DOHH2 (cell line): Measurements from ENCODE around the gene NUDT19.

Experiments
- H3F3A ChIP-seq: fragments of 200-600 bp; sonication (generic), shearing (Covaris generic); 2 replicates; pipeline ENCODE4 v1.6.0; 2016; ENCODE audit warnings: antibody characterized with exemption, mild to moderate bottlenecking; ENCODE audit not compliant: control insufficient read depth, insufficient read depth
- H3K27ac ChIP-seq: fragments of 200-600 bp; sonication (generic); 2 replicates; pipeline ENCODE4 v1.5.1; 2014; ENCODE audit warnings: low read depth, mild to moderate bottlenecking, low read length, moderate library complexity
- H3K27me3 ChIP-seq: fragments of 200-600 bp; sonication (generic); 2 replicates; pipeline ENCODE4 v1.6.1; 2014; ENCODE audit warnings: mild to moderate bottlenecking, low read length, mixed read lengths; ENCODE audit not compliant: control insufficient read depth
- H3K36me3 ChIP-seq: fragments of 200-600 bp; sonication (generic); 2 replicates; pipeline ENCODE4 v1.6.1; 2014; ENCODE audit warnings: mild to moderate bottlenecking, low read length, moderate library complexity, mixed read lengths; ENCODE audit not compliant: control insufficient read depth
- H3K4me1 ChIP-seq: fragments of 200-600 bp; sonication (generic); 2 replicates; pipeline ENCODE4 v1.6.1; 2014; ENCODE audit warnings: mild to moderate bottlenecking, low read length, mixed read lengths; ENCODE audit not compliant: control insufficient read depth
- H3K4me2 ChIP-seq: fragments of 200-600 bp; sonication (generic); 2 replicates; pipeline ENCODE4 v1.6.0; 2014; ENCODE audit warnings: mild to moderate bottlenecking, low read length, moderate library complexity
- H3K4me3 ChIP-seq: fragments of 200-600 bp; sonication (generic); 2 replicates; pipeline ENCODE4 v1.5.1; 2014; ENCODE audit warnings: mild to moderate bottlenecking, low read length, mixed read lengths
- H3K79me2 ChIP-seq: fragments of 200-600 bp; sonication (generic); 2 replicates; pipeline ENCODE4 v1.6.1; 2014; ENCODE audit warnings: mild to moderate bottlenecking, low read length, mixed read lengths; ENCODE audit not compliant: control insufficient read depth
- H3K9me2 ChIP-seq: fragments of 200-600 bp; sonication (generic); replicated peaks from 2 replicates; pipeline ENCODE4 v1.6.1; 2014; ENCODE audit warnings: mild to moderate bottlenecking, low read length, mixed read lengths; ENCODE audit not compliant: control insufficient read depth
- H3K9me3 ChIP-seq: fragments of 200-600 bp; sonication (generic); 2 replicates; pipeline ENCODE4 v1.6.1; 2014; ENCODE audit warnings: antibody characterized with exemption, low read length, mixed read lengths; ENCODE audit not compliant: control insufficient read depth, insufficient read depth
- H4K20me1 ChIP-seq: fragments of 200-600 bp; sonication (generic); 2 replicates; pipeline ENCODE4 v1.6.0; 2014; ENCODE audit warnings: low read depth, mild to moderate bottlenecking, antibody characterized with exemption, low read length, moderate library complexity; ENCODE audit not compliant: control insufficient read depth, insufficient read depth
- EZH2phosphoT487 ChIP-seq: fragments of 200-600 bp; sonication (generic); IDR thresholded peaks from 2 replicates; pipeline ENCODE4 v1.6.1; 2017; ENCODE audit warnings: borderline replicate concordance, mild to moderate bottlenecking, antibody characterized with exemption, low read length, moderate library complexity, mixed read lengths
- TF ChIP-seq, protein P1 (sequence below): fragments of 200-600 bp; sonication (generic); IDR thresholded peaks from one replicate; pipeline ENCODE4 v1.5.1; 2014; ENCODE audit warnings: antibody characterized with exemption, mild to moderate bottlenecking, low read depth, low read length; ENCODE audit not compliant: poor library complexity, severe bottlenecking

Gene NUDT19

DNA sequence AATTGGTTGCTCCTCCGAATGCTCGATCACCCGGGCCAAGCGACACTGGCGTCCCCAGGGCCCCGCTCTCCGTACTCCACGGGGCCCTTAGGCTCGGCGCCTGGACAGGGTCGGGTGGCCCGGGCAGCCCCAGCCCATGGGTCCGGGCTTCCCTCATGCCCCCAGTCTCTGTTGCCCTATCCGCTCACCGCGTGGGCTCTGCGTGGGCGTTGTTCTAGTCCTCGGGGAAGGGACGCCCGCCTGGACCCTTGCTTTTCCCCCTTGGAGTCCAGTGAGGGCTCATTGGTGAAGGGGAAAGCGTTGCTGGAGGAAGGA, 29.3 kb downstream of the NUDT19 start:
- no peaks in the 10 kb centered on the region; the same call in 1 of the 2 replicates for H3F3A ChIP-seq
- no peaks in the 10 kb centered on the region for H4K20me1 ChIP-seq
- no peaks in the 10 kb centered on the region for H3K36me3 ChIP-seq
- no peak overlapping the region for H3K4me3 ChIP-seq
- H3K9me2 ChIP-seq, result no peaks in the 10 kb centered on the region
- no peak overlapping the region for H3K27ac ChIP-seq
- no peaks in the 10 kb centered on the region for H3K9me3 ChIP-seq
- TF ChIP-seq, protein P1, sequence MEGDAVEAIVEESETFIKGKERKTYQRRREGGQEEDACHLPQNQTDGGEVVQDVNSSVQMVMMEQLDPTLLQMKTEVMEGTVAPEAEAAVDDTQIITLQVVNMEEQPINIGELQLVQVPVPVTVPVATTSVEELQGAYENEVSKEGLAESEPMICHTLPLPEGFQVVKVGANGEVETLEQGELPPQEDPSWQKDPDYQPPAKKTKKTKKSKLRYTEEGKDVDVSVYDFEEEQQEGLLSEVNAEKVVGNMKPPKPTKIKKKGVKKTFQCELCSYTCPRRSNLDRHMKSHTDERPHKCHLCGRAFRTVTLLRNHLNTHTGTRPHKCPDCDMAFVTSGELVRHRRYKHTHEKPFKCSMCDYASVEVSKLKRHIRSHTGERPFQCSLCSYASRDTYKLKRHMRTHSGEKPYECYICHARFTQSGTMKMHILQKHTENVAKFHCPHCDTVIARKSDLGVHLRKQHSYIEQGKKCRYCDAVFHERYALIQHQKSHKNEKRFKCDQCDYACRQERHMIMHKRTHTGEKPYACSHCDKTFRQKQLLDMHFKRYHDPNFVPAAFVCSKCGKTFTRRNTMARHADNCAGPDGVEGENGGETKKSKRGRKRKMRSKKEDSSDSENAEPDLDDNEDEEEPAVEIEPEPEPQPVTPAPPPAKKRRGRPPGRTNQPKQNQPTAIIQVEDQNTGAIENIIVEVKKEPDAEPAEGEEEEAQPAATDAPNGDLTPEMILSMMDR, result no peak
- no peak for TF ChIP-seq EZH2phosphoT487
- no peak overlapping the region for H3K4me2 ChIP-seq
- H3K79me2 ChIP-seq, result no peaks in the 10 kb centered on the region
- H3K4me1 ChIP-seq, result no peaks in the 10 kb centered on the region
- H3K27me3 ChIP-seq, result no peaks in the 10 kb centered on the region

DNA sequence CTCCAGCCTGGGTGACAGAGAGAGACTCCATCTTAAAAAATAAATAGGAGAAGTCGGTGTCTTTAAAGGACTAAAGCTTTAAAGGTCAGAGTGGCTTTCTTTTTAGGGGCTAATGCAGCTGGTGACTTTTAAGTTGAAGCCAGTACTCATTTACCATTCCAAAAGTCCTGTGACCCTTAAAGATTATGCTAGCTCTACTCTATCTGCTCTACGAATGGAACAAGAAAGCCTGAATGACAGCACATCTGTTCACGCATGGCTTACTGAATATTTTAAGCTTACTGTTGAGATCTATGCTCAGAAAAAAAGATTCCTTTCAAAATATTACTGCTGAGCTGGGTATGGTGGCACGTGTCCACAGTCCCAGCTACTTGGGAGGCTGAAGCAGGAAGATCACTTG, 44.3 kb downstream of the NUDT19 start:
- H4K20me1 ChIP-seq, result no peaks in the 10 kb centered on the region
- TF ChIP-seq EZH2phosphoT487, result no peak
- TF ChIP-seq, protein P1, result no peak
- H3K9me3 ChIP-seq, result no peaks in the 10 kb centered on the region
- H3K4me1 ChIP-seq, result no peaks in the 10 kb centered on the region
- H3F3A ChIP-seq, result no peaks in the 10 kb centered on the region
- H3K27ac ChIP-seq, result no peak overlapping the region
- H3K27me3 ChIP-seq, result no peaks in the 10 kb centered on the region
- H3K9me2 ChIP-seq, result no peaks in the 10 kb centered on the region
- H3K4me2 ChIP-seq, result no peak overlapping the region
- H3K4me3 ChIP-seq, result no peak overlapping the region
- H3K79me2 ChIP-seq, result no peaks in the 10 kb centered on the region
- H3K36me3 ChIP-seq, result no peaks in the 10 kb centered on the region

DNA sequence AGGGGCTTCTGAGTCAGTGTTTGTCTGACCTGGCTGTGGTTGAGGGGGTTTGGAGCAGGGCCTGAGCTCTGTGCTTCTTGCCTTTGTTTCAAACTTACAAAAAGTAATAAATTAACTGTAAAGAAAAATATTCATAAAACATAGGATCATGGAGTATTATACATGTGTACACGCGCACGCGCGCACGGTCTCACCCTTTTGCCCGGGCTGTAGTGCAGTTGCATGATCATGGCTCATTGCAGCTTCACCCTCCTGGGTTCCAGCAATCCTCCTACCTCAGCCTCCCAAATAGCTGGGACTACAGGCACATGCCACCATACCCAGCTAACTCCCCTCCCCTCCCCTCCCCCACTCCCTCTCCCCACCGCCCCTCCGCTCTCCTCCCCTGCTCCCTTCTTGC, 51.4 kb downstream of the NUDT19 start:
- TF ChIP-seq EZH2phosphoT487, result no peak
- TF ChIP-seq, protein P1, result no peak
- no peak overlapping the region for H3K4me2 ChIP-seq
- no peaks in the 10 kb centered on the region for H4K20me1 ChIP-seq
- no peaks in the 10 kb centered on the region for H3K79me2 ChIP-seq
- no peak overlapping the region for H3K27ac ChIP-seq
- H3K9me2 ChIP-seq, result no peaks in the 10 kb centered on the region
- no peaks in the 10 kb centered on the region for H3K36me3 ChIP-seq
- H3K9me3 ChIP-seq, result no peaks in the 10 kb centered on the region
- no peaks in the 10 kb centered on the region for H3K4me1 ChIP-seq
- no peaks in the 10 kb centered on the region for H3F3A ChIP-seq
- peaks cover 6% of the 10 kb centered on the region for H3K27me3 ChIP-seq
- H3K4me3 ChIP-seq, result no peak overlapping the region

DNA sequence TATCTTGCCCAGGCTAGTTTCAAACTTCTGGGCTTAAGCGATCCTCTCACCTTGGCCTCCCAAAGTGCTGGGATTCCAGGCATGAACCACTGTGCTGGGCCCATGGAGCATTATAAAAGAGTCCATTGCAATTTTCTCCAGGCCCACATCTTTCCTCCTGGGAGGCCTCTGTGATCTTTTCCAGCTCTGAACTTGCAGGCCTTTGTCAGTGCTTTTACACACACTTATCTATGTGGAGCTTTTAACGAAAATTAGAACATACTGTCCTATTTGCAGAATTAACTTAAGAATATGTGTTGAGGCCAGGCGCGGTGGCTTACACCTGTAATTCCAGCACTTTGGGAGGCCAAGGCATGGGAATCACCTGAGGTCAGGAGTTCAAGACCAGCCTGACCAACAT, 51.8 kb downstream of the NUDT19 start:
- no peaks in the 10 kb centered on the region for H3K79me2 ChIP-seq
- H3F3A ChIP-seq, result no peaks in the 10 kb centered on the region
- peaks cover 8% of the 10 kb centered on the region for H3K27me3 ChIP-seq
- H3K4me1 ChIP-seq, result no peaks in the 10 kb centered on the region
- no peak for TF ChIP-seq EZH2phosphoT487
- TF ChIP-seq, protein P1, result no peak
- no peak overlapping the region for H3K27ac ChIP-seq
- H3K9me2 ChIP-seq, result no peaks in the 10 kb centered on the region
- H3K36me3 ChIP-seq, result no peaks in the 10 kb centered on the region
- H3K4me2 ChIP-seq, result no peak overlapping the region
- no peak overlapping the region for H3K4me3 ChIP-seq
- no peaks in the 10 kb centered on the region for H4K20me1 ChIP-seq
- no peaks in the 10 kb centered on the region for H3K9me3 ChIP-seq
